GM21528 (cell line): Measurements from ENCODE around the gene DRAXIN.

Experiments
- ATAC-seq: cut with Tn5 transposase; IDR thresholded peaks from one replicate; pipeline ENCODE4 v1.9.1; 2021; ENCODE audit warnings: mild to moderate bottlenecking, moderate library complexity; ENCODE audit not compliant: unreplicated experiment, low FRiP score

DRAXIN gene

GRCh38 chr1:11654939-11655808 is 36.3 kb upstream of the DRAXIN start:
- ATAC-seq, result peak; percentile 37

DNA sequence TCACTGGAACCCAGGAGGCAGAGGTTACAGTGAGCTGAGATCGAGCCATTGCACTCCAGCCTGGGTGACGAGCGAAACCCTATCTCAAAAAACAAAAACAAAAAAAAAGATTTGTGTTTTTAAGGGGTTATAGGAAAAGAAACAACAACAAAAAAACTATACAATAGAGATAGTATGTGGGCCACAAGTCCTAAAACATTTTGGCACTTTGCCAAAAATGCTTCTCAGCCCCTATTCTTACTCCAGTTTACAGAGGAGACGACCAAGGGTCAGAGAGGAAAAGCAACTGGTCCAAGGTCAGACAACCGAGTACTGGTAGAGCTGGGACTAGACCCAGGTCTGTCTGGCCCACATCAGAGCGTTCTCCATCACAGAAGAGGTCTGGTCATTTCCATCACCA is 33.9 kb upstream of the DRAXIN start:
- ATAC-seq, result no peak

DNA sequence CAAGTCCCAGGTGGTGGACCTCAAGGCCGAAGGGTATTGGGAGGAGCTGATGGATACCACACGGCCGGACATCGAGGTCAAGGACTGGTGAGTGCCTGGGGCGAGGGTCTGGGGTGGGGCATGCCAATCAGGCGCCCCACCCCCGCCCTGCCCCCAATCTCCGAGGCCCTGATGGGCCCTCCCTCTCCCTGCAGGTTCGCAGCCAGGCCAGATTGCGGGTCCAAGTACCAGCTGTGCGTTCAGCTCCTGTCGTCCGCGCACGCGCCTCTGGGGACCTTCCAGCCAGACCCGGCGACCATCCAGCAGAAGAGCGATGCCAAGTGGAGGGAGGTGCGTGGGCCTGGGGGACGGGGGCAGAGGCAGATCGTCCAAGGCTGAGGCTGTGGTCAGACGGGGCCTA is 33.0 kb upstream of the DRAXIN start:
- ATAC-seq, result no peak

DNA sequence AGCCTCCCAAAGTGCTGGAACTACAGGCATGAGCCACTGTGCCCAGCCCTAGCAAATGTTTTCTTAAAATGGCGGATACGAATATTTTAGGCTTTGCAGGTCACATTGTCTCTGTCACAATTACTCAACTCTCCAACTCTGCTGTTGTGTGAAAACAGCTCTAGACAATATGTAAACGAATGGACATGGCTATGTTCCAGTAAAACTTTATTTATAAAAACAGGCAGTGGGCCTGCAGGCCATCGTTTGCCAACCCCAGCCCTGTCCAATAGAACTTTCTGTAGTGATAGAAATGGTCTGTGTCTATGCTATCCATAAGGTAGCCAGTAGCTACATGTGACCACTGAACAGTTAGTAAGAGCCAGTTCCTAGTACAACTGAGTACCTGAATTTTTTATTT is 31.8 kb upstream of the DRAXIN start:
- ATAC-seq, result no peak

DNA sequence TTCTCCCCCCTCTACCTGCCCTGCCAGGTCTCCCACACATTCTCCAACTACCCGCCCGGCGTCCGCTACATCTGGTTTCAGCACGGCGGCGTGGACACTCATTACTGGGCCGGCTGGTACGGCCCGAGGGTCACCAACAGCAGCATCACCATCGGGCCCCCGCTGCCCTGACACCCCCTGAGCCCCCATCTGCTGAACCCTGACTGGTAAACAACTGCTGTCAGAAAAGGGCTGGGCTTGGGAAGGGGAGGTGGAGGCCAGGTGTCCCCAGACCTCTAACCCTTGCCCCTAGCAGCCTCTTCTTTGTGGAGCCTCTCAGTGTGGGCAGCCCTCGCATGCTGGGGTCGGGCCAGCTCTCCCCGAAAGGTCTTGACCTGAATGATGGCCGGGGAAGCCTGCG is 30.4 kb upstream of the DRAXIN start:
- ATAC-seq, result no peak

- peak; percentile 46 for ATAC-seq
Observed at GRCh38 chr1:11664336-11665065, 27.0 kb upstream of the DRAXIN start.

DNA sequence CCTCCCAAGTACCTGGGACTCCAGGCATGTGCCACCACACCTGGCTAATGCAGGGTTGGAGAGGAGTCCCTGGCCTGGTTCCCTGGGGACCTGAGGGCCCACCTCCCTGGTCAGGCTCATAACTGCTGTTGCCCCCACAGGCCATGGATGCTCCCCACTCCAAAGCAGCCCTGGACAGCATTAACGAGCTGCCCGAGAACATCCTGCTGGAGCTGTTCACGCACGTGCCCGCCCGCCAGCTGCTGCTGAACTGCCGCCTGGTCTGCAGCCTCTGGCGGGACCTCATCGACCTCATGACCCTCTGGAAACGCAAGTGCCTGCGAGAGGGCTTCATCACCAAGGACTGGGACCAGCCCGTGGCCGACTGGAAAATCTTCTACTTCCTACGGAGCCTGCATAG is 23.0 kb upstream of the DRAXIN start:
- ATAC-seq, result no peak

DNA sequence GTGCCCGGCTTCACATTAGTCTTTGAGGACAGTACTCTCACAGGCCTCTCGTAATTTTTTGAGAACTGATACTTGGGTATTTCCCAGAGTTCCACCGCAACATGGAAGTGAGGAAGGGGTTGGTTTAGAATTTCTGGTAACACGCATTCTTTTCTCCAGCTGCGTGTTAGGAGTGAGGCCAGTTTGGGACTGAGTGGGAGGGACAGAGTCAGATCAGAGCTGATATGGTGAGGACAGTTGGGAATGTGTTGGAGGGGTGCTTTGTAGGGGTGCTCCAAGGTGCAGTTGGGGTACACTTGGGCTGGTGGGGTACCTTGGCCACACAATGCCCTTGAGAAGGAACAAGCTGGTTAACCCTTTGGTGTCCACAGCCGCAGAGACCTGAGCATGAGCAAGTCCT is 20.8 kb upstream of the DRAXIN start:
- ATAC-seq, result no peak

DNA sequence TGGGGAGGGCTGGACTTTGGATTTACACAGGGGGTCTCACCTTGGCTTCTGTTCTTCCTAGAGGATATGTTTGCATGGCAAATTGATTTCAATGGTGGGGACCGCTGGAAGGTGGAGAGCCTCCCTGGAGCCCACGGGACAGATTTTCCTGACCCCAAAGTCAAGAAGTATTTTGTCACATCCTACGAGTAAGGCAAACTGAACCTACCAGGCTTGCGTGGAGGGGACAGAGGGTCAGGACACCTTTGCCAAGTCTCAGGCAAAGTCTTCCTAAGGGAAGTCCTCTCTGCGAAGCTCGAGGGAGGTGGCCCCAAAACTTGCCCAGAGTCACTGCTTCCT is 20.3 kb upstream of the DRAXIN start:
- no peak for ATAC-seq

DNA sequence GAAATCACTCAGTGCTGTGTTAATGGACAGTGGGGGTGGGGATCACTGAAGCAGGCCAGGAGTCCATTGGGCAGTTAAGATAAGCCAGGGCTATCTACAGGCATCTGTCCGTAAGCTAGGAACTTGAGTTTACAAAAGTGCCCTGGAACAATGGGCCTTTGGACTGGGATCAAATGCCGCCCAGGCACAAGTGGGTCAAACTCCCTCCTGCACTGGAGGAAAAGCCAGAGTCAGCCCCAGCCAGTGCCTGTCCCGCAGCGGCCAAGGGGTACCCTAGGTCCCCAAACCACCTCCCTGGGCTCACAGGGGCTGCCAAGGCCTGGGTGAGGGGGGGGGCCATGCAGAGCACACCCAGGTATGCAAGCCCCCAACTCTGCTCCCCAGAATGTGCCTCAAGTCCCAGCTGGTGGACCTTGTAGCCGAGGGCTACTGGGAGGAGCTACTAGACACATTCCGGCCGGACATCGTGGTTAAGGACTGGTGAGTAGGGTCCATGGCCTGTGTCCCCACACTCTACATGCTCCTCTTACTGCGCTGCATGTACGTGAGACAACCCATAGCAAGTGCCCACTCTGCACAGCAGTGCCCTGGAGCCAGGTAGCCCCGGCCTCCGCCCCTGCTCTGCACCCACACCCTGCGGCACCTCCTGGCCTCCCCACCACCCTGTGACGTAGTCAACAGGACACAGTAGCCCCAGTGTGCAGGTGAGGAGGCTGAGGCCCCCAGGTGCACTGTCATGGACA is 19.8 kb upstream of the DRAXIN start:
- ATAC-seq, result no peak

GRCh38 chr1:11673089-11673769 is 18.3 kb upstream of the DRAXIN start:
- ATAC-seq, result no peak

DNA sequence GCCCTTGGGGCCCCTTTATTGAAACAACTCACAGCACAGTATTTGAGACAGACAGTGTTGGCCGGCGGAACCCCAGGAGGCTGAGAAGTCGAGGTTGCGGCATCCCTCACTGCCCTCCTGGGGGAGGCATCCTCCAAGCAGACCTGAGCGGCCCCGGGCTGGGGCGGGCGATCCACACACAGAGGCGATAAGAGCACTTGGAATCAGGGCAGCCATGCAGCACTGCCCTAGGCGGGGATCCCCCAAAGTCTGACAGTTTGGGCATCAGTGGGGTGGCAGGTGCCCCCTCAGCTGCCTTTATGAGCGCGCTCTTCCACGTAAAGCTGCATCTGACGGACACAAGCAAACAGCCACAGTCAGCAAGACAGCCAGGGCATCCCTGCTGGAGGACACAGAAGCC is 17.0 kb upstream of the DRAXIN start:
- no peak for ATAC-seq

DNA sequence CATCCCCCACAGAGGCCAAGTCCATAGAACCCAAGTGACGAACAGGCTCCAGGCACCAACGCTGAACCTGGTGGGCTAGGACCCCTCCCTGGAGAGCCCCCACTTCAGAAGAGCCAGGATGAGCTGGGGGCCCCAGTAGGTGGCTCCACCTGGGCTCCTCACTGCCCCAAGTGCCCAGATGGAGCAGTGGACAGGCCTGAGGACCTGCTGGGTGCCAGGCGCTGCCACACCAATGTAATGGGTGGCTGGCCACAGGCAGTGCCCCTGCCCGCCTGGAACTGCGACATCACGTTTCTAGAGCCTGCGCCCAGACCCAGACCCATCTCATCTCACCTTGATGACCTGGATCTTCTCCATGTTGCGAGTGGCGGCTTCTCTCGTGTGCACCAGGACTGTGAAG is 16.2 kb upstream of the DRAXIN start:
- no peak for ATAC-seq

- ATAC-seq, result no peak
Observed at GRCh38 chr1:11676386-11677103, 15.0 kb upstream of the DRAXIN start.

DNA sequence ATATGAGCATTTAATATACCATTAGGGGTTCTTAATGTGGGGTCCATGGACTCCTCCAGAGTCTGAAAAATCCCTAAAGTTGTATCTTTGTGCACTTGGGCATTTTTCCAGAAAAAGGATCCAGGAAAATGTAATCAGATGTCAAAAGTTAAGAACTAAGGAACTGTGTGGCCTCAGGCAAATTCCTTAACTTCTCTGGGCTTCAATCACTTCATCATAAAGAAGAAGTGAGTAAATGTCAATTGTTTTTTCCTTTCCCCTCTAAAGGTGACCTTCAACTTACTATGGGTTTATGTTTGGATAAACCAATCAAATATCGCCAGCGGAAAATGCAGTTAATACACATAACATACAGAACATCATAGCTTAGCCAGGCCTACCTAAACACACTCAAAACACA is 13.1 kb upstream of the DRAXIN start:
- ATAC-seq, result no peak

- peak; percentile 17 for ATAC-seq
Observed at GRCh38 chr1:11680270-11681070, 11.0 kb upstream of the DRAXIN start.

- ATAC-seq, result peak; percentile 78
Observed at GRCh38 chr1:11681071-11681771, 10.3 kb upstream of the DRAXIN start, which contains the start of gene MAD2L2. TSS of gene MAD2L2 (minus strand) at chr1:11681148. CDS start at chr1:11680601, 547 bp downstream.

DNA sequence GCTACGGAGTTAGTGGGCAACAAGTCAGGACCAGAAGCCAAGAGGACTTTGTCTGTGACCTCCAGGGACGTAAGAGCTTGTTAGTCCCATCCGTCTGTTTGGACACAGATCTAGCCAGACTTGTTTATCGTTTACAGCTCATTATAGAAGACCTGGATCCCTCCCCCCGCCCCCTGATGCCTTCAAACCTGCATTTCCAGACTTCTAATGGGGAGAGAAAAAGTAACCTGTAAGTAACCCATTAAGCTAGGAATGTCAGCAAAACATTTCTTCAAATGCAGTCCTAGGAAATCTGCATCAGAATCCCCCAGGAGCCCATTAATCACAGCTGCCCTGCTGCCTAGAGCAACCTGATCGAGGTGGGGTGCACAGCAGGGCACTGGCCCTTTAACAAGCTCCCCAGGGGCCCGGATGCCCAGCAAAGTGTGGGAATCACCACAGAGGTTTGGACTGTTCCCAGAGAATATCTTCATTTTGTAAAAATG is 9.2 kb upstream of the DRAXIN start:
- no peak for ATAC-seq
